GM21423 (cell line): ENCODE data around the gene RLN2.
A peak's percentile ranks its signal among the peaks of the same experiment; 100 is the strongest.
"Not testable (repeated sequence)": the region's sequence is repeated elsewhere in the genome, so short reads cannot be mapped to it uniquely, and the experiment has no call there.

ENCODE experiments used
- ATAC-seq: cut with Tn5 transposase; IDR thresholded peaks from one replicate; pipeline ENCODE4 v1.9.1; 2021; ENCODE audit warnings: mild to moderate bottlenecking, moderate library complexity; ENCODE audit not compliant: unreplicated experiment

The RLN2 gene, protein sequence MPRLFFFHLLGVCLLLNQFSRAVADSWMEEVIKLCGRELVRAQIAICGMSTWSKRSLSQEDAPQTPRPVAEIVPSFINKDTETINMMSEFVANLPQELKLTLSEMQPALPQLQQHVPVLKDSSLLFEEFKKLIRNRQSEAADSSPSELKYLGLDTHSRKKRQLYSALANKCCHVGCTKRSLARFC

GRCh38 chr9:5303840-5304795, at the start of gene RLN2:
Gene RLN2 (minus strand): TSS chr9:5304716. CDS start chr9:5304580, 136 bp downstream.
- peak; percentile 98 for ATAC-seq

- no peak for ATAC-seq
Measured at GRCh38 chr9:5354184-5354583, 49.7 kb upstream of the RLN2 start.

DNA sequence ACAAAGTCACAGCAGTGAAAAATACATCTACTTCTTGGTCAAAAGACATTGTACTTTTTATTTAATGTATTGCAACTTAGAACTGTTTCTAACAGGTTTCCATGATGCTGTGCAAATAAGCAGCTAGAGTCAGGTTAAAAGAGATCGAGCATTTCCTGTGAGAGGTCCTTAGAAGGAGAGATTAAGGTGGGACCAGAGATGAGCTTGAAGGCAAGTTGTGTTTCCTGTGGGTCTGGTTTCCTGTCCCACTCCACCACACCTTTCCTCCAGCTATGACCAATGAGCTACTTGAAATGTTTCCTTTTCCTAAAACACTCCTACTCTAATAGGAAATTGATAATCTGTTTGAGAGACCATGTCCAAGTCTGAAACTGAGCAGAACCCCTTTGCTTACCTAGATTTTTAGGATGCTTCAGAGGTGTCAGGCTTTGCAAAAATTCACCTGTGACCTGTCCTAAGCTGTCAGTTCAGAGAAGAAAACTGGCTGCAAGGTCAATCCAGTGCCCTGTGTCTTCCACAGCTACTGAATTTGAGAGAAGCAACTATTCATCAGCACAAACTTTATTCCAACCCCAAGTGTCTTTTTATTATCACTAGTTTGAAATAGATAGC, 48.2 kb upstream of the RLN2 start:
- ATAC-seq, result no peak

DNA sequence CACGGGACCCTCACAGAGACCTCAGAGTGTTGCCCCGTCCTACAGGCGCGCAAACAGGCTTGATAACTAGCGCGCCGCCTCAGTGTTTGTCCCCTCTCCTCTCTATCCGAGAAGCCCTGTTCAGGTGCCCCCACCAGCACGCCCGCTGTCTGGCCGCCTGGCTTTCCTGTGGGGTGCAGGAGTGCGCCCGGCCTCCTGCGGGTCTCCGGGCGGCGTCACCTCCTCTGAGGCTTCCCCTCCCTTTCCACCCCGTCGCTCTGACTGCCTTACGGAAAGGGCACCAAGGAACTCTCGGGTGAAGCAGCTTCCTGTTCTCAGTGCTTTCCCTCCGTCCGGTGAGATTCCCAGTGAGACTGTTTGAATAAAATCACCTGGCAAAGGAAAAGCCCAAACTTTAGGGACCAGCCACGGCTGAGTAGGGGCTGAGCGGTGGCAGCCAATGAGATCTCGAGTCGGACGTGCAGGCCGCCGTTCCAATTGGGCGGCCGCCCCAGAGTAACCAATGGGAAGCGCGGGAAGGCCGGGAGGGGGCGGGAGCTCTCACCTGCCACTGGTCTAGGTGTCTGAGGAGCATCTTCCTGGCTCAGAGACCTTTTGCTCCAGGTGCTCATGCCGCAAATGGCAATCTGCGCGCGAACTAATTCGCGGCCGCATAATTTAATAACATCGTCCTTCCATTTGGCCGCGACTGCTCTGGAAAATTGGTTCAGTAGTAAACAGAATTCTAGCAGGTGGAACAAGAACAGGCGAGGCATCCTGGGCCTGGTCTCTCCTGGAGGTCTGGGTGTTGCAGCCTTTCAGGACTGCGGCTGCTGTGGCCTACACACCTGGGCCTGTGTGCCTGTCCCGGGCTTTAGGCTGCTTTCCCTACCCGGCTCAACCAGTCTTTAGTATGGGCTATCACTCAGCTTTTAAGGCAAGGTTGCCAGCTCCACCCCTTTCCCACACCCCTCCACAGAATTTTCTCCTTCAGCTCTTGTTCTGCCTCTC, 34.8 kb upstream of the RLN2 start, which contains the start of gene RLN1:
Gene RLN1, minus strand, starts transcription at position 885 of the 990 bp plus-strand sequence. Its CDS starts 130 bp downstream, at position 755.
- peak; percentile 99 for ATAC-seq

DNA sequence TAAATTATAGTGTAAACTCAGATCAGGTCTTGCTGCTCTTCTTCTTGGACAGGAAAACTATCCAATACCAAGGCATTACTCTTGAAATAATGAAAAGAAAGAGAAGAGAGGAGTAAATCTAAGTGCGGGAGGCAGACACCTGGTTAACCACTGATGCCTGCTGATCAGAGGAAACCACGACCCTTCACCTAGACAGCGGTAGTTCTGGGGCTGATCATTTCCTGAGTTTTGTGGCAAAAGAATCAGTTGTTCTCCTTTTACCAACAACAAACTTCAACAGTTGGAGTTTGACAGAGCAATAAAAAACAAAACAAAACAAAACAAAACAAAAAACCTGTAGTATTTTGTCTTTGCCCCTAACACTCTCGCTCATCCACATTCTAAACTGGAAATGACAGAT, 32.2 kb upstream of the RLN2 start:
- ATAC-seq, result no peak

GRCh38 chr9:5331276-5331675, 26.8 kb upstream of the RLN2 start:
- not testable (repeated sequence) for ATAC-seq

GRCh38 chr9:5326893-5327548, 22.5 kb upstream of the RLN2 start:
- no peak for ATAC-seq

GRCh38 chr9:5326187-5326586, 21.7 kb upstream of the RLN2 start:
- ATAC-seq, result no peak

DNA sequence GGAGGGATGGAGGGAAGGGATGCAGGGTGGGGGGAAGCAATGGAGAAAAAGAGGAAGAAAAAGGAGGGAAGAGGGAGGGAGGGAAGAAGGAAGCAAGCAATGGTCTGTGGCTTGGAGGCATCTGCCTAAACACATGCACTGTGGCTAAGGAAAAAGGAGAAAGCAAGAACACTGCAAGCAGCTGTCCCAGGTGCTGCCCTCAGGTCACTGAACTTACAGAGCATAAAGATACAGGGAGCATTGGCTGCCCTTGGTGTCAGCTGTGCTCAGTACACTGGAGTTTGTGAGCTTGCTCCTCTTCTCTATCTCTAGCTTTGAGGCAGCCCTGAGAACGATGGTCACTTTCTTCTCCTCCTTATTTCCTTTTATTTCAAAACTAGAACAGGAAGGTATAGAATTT, 17.1 kb upstream of the RLN2 start:
- ATAC-seq, result not testable (repeated sequence)

GRCh38 chr9:5321058-5321457, 16.5 kb upstream of the RLN2 start:
- no peak for ATAC-seq

- not testable (repeated sequence) for ATAC-seq
Measured at GRCh38 chr9:5316406-5316805, 11.9 kb upstream of the RLN2 start.

DNA sequence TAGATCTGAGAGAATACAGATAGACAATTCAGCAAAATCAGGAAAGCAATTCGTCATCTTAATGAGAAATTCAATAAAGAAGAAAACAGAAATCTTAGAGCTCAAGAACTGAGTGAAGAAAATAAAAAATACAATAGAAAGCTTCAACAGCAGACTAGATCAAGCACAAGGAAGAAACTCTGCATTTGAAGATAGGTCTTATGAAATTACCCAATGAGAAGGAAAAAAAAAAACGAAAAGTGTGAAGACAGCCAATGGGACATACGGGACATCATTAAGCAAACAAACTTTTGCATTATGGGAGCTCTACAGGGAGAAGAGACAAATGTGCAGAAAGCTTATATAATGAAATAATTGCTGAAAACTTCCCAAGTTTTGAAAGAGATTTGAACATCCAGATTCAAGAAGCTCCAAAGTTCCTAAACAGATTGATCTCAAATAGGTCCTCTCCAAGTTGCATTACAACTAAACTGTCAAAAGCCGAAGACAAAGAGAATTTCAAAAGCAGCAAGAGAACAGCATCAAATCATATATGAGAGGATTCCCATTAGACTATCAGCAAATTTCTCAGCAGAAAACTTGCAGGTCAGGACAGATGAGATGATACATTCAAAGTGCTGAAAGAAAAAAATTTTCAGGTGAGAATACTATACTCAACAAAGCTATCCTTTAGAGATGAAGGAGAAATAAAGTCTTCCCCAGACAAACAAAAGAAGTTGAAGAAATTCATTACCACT, 10.8 kb upstream of the RLN2 start:
- no peak for ATAC-seq

- ATAC-seq, result no peak
Measured at GRCh38 chr9:5310851-5311250, 6.3 kb upstream of the RLN2 start.

GRCh38 chr9:5305741-5306140, 1.2 kb upstream of the RLN2 start:
- ATAC-seq, result no peak

DNA sequence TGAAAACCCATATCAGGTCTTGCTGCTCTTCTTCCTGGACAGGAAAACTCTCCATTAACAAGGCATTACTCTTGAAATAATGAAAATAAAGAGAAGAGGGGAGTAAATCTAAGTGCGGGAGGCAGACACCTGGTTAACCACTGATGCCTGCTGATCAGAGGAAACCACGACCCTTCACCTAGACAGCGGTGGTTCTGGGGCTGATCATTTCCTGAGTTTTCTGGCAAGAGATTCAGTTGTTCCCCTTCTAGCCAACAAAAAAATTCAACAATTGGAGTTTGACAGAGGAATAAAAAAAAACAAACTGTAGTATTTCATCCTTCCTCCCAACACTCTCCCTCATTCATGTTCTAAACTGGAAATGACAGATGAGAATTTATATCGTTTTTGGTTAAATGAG, 3.0 kb downstream of the RLN2 start:
- no peak for ATAC-seq

DNA sequence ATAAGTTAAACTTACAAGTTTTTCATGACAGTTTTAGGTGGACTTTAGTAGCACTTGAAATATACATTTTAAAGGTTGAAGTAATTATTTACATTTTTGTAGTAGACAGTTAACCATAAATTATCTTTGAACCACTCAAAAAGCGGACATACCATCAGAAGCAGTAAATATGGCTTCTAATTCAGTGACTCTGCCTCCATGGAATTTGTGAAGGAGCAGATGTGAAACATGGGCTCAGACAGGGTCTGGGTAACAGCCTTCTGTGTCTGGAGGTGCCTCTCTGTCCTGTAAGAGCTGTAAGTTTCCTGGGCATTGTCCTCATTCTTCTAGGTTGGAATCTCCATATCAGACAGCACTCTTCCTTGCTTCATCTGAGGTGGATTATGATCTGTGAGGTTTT, 12.4 kb downstream of the RLN2 start:
- ATAC-seq, result no peak

DNA sequence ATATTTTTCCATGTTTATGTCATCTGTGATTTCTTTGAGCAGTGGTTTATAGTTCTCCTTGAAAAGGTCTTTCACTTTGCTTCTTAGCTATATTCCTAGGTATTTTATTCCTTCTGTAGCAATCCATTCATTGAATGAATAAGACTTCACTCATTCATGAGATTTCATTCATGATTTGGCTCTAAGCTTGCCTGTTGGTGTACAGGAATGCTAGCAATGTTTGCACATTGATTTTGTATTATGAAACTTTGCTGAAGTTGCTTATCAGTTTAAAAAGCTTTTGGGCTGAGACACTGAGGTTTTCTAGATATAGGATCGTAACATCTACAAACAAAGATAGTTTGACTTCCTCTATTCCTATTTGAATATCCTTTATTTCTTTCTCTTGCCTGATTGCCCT, 15.9 kb downstream of the RLN2 start:
- ATAC-seq, result no peak

- no peak for ATAC-seq
Measured at GRCh38 chr9:5286262-5286661, 18.3 kb downstream of the RLN2 start.

- ATAC-seq, result no peak
Measured at GRCh38 chr9:5278486-5278885, 26.0 kb downstream of the RLN2 start.
